Adrenal gland (tissue), 12 donors: ENCODE data around the gene SWT1. TPM values are rescaled to one million over a fixed set of nuclear protein-coding genes. Genes with fewer than 3 reads are reported as not detected.

Experiments used
- DNase-seq, 7 donors: peaks; one replicate each; pipeline ENCODE4 v3.0.0-alpha.2; 2019 to 2020
- H3K27ac ChIP-seq, 5 donors: fragments of 200-600 bp; sonication (generic) in 4 of 5; 1 replicate in 3 of 5; 2 replicates in 2 of 5; pipeline versions ENCODE4 v1.5.1 to v1.8.0; 2016 to 2020; ENCODE audit warnings: mild to moderate bottlenecking in 1 of 5
- H3K27me3 ChIP-seq: fragments of 200-600 bp; 2 replicates; pipeline ENCODE4 v1.8.0; 2021
- H3K36me3 ChIP-seq, 2 donors: fragments of 200-600 bp; replicated peaks in 1 of 2; 1 replicate in 1 of 2; 2 replicates in 1 of 2; pipeline versions ENCODE4 v1.5.1 to v1.8.0; 2018 to 2022
- H3K4me1 ChIP-seq, 2 donors: fragments of 200-600 bp; replicated peaks in 1 of 2; 1 replicate in 1 of 2; 2 replicates in 1 of 2; pipeline versions ENCODE4 v1.5.1 to v1.8.0; 2018 to 2021
- H3K4me3 ChIP-seq, 4 donors: fragments of 200-600 bp; sonication (generic) in 3 of 4; one replicate each; pipeline ENCODE4 v1.5.1; 2016 to 2018
- H3K9me3 ChIP-seq, 3 donors: fragments of 200-600 bp; sonication (generic) in 1 of 3; replicated peaks in 1 of 3; 1 replicate in 2 of 3; 2 replicates in 1 of 3; pipeline versions ENCODE4 v1.5.1 to v1.8.0; 2016 to 2021
- CTCF ChIP-seq, 6 experiments: fragments of 450-650 bp in 4 of 6; fragments of 200-600 bp in 2 of 6; sonication (generic) in 1 of 6; IDR thresholded peaks; 1 replicate in 5 of 6; 2 replicates in 1 of 6; pipeline versions ENCODE4 v1.5.1 to v1.8.0; 2016 to 2021; ENCODE audit warnings: antibody characterized with exemption in 6 of 6, mild to moderate bottlenecking in 2 of 6, moderate library complexity in 1 of 6
- POLR2A ChIP-seq, 2 donors: fragments of 450-650 bp; IDR thresholded peaks; one replicate each; pipeline ENCODE4 v1.6.1; 2017; ENCODE audit warnings: antibody characterized with exemption in 2 of 2, mild to moderate bottlenecking in 2 of 2, moderate library complexity in 1 of 2
- WGBS, 4 donors: extraction: QIAGEN DNeasy Blood & Tissue Kit in 2 of 4; methylation state at CpG; one replicate each; pipeline versions ENCODE4 v1.1.5 to v1.1.7; 2013 to 2017; 5-methylcytosine and 5-hydroxymethylcytosine counted together
- intact Hi-C, 2 donors: fragments of 100-400 bp; cut with DNase I; formaldehyde crosslinking; loops; one replicate each; pipeline versions ENCODE4 v1.14.1 to v1.15.0; 2022 to 2023
- polyA plus RNA-seq, 3 donors: library from polyadenylated mRNA; stranded (reverse); fragments of 200-250 nt in 2 of 3; fragments of 350-450 nt in 1 of 3; fragmentation: Illumina TruSeq in 1 of 3; extraction: RNeasy Lipid Tissue Mini Kit (QIAGEN cat#74804) in 1 of 3; gene quantifications; one replicate each; pipeline ENCODE4 v1.2.3, GENCODE V29; 2013 to 2014
- total RNA-seq, 9 donors: library from RNA; depleted of rRNA in 4 of 9; stranded (reverse); fragments of >200 nt in 4 of 9; fragments of 120-200 nt in 1 of 9; fragmentation: NEBNext Ultra II Directional in 1 of 9; extraction: Animal tissue kit (Norgen Biotek cat#: 25700) in 1 of 9; gene quantifications; one replicate each; pipeline versions ENCODE4 v1.1.0 to v1.2.4, GENCODE V29; 2013 to 2023
- donor health status: healthy with polysubstance abuse.
- donor health status: Bipolar disorder and iron deficiency.
- donor health status: DM: yes; HTN: yes; CAD: no.
- donor health status: DM: no; HTN: no; CAD: no.
- donor health status: DM: no; HTN: no; CAD: no.
- donor health status: DM: yes; HTN: yes; CAD: no.

The SWT1 gene
- total and polyA plus RNA-seq, 12 donors, result 1.9 to 11.0 (median 5.6) TPM

- 92 to 94% (median 92%) methylated on average over 2 of the region's 2 CpGs for WGBS, 4 donors
- Histone ChIP-seq H3K27ac (no peak overlapping the region), H3K36me3 (no peaks in the 10 kb centered on the region), H3K9me3 (no peaks in the 10 kb centered on the region), H3K27me3 (no peaks in the 10 kb centered on the region), H3K4me1 (no peaks in the 10 kb centered on the region), H3K4me3 (no peak overlapping the region)
- intact Hi-C loops, result no loop called here
- TF ChIP-seq CTCF (IDR thresholded peaks at IDR 0.05), result no peak
- no peak for TF ChIP-seq POLR2A (IDR thresholded peaks at IDR 0.05)
- DNase-seq, result no peak
Observed at GRCh38 chr1:185257950-185258208, 100.9 kb downstream of the SWT1 start.

- intact Hi-C loops, result no loop called here
- DNase-seq, result no peak
- no peaks in the 10 kb centered on the region for H3K4me1 ChIP-seq
- no peak overlapping the region for H3K27ac ChIP-seq
- WGBS, 4 donors, result 93 to 97% (median 95%) methylated on average over 1 of the region's 1 CpG
- no peaks in the 10 kb centered on the region for H3K36me3 ChIP-seq
- no peaks in the 10 kb centered on the region for H3K27me3 ChIP-seq
- no peaks in the 10 kb centered on the region for H3K9me3 ChIP-seq
- TF ChIP-seq CTCF (IDR thresholded peaks at IDR 0.05) (no peak), POLR2A (IDR thresholded peaks at IDR 0.05) (no peak)
- no peak overlapping the region for H3K4me3 ChIP-seq
Observed at GRCh38 chr1:185258676-185259075, 101.7 kb downstream of the SWT1 start.

GRCh38 chr1:185260611-185261010, 103.6 kb downstream of the SWT1 start:
- Histone ChIP-seq H3K36me3 (no peaks in the 10 kb centered on the region), H3K27me3 (no peaks in the 10 kb centered on the region), H3K27ac (no peak overlapping the region), H3K4me3 (no peak overlapping the region), H3K4me1 (no peaks in the 10 kb centered on the region), H3K9me3 (no peaks in the 10 kb centered on the region)
- TF ChIP-seq CTCF (IDR thresholded peaks at IDR 0.05) (no peak), POLR2A (IDR thresholded peaks at IDR 0.05) (no peak)
- DNase-seq, result no peak
- WGBS, 4 donors, result 78 to 91% (median 81%) methylated on average over 1 of the region's 1 CpG
- intact Hi-C loops, result no loop called here

- TF ChIP-seq POLR2A (IDR thresholded peaks at IDR 0.05), result no peak
- TF ChIP-seq CTCF (IDR thresholded peaks at IDR 0.05), result no peak
- no peak for DNase-seq
- H3K9me3 ChIP-seq, result no peaks in the 10 kb centered on the region
Observed at GRCh38 chr1:185262151-185262550, 105.2 kb downstream of the SWT1 start.

More at GRCh38 chr1:185262151-185262550, 105.2 kb downstream of the SWT1 start:
- Histone ChIP-seq H3K27me3 (no peaks in the 10 kb centered on the region), H3K4me3 (no peak overlapping the region), H3K4me1 (no peaks in the 10 kb centered on the region), H3K36me3 (no peaks in the 10 kb centered on the region), H3K27ac (no peak overlapping the region)
- 94 to 100% (median 98%) methylated on average over 1 of the region's 1 CpG for whole genome bisulfite sequencing, 4 donors
- intact Hi-C loops, result no loop called here
